Activated naive CD8-positive, alpha-beta T cell treated with anti-CD3 and anti-CD28 coated beads, Interleukin-2, amount 50 U/mL, for 16 hours (primary cell): ENCODE results near the gene MIA3.
"Not testable (repeated sequence)": the region's sequence is repeated elsewhere in the genome, so short reads cannot be mapped to it uniquely, and the experiment has no call there.

ENCODE experiments used
- DNase-seq: peaks from one replicate; pipeline ENCODE4 v3.0.0-alpha.2; 2020; ENCODE audit warnings: low read depth, low spot score

The MIA3 gene, protein sequence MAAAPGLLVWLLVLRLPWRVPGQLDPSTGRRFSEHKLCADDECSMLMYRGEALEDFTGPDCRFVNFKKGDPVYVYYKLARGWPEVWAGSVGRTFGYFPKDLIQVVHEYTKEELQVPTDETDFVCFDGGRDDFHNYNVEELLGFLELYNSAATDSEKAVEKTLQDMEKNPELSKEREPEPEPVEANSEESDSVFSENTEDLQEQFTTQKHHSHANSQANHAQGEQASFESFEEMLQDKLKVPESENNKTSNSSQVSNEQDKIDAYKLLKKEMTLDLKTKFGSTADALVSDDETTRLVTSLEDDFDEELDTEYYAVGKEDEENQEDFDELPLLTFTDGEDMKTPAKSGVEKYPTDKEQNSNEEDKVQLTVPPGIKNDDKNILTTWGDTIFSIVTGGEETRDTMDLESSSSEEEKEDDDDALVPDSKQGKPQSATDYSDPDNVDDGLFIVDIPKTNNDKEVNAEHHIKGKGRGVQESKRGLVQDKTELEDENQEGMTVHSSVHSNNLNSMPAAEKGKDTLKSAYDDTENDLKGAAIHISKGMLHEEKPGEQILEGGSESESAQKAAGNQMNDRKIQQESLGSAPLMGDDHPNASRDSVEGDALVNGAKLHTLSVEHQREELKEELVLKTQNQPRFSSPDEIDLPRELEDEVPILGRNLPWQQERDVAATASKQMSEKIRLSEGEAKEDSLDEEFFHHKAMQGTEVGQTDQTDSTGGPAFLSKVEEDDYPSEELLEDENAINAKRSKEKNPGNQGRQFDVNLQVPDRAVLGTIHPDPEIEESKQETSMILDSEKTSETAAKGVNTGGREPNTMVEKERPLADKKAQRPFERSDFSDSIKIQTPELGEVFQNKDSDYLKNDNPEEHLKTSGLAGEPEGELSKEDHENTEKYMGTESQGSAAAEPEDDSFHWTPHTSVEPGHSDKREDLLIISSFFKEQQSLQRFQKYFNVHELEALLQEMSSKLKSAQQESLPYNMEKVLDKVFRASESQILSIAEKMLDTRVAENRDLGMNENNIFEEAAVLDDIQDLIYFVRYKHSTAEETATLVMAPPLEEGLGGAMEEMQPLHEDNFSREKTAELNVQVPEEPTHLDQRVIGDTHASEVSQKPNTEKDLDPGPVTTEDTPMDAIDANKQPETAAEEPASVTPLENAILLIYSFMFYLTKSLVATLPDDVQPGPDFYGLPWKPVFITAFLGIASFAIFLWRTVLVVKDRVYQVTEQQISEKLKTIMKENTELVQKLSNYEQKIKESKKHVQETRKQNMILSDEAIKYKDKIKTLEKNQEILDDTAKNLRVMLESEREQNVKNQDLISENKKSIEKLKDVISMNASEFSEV (N-terminal part only)

DNA sequence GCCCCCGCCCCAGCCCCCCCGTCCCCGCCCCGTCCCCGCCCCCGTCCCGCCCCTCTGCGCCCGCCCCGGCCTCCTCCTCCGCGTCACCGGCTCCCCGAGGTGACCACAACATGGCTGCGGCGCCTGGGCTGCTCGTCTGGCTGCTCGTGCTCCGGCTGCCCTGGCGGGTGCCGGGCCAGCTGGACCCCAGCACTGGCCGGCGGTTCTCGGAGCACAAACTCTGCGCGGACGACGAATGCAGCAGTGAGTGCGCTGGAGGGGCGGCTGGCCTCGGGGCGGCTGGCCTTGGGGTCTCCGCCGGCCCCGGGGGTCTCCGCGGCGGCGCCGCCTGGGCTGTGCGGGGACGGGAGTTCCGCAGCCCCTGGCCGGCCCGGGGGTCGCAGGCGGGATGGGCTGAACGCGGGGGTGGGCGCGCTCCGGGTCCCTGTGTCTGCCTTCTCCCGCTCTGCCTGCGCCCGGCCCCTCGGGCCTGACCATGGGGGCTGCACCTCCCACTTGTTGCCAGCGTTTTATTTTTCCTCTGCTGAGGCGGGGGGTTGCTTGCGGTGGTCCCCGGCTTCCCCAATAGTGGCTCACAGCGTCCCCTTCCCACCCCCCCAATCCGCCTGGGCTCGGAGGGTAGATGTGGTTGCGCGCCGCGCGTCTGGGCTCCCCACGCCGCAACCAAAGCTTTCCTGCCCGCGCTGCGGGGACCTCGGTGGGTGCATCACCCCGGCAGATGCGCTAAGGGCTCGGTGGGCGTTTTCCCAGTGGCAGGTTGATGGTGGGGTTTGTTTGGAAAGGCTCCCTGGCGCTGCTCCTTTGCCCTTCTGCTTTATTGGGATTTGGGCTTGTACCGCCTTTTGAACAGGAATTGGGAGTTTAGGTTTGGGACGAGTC lies at the start of gene MIA3:
Gene MIA3, plus strand, starts transcription at position 97 of the 879 bp plus-strand sequence. Its CDS starts 14 bp downstream, at position 111.
- peak; percentile 35 for DNase-seq

DNA sequence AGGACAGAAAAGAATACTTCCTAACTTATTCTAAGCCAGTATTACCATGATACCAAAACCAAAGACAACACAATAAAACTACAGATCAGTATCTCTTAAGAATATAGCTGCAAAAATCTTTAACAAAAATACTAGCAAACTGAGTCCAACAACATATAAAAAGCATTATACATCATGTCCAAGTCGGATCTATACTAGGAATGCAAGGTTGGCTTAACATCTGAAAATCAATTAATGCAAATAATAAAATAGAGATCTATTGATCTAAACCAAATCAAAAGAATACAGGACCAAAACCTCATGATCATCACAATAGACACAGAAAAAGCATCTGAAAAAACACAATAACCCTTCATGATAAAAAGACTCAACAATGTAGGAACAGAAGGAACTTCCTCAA lies 47.1 kb upstream of the MIA3 start:
- DNase-seq = no peak

GRCh38 chr1:222579316-222579715 lies 38.6 kb upstream of the MIA3 start:
- no peak for DNase-seq

GRCh38 chr1:222582099-222582774 lies 35.7 kb upstream of the MIA3 start:
- no peak for DNase-seq

GRCh38 chr1:222583079-222583478 lies 34.8 kb upstream of the MIA3 start:
- no peak for DNase-seq

- no peak for DNase-seq
These were observed 31.1 kb upstream of the MIA3 start for GRCh38 chr1:222586842-222587241.

DNA sequence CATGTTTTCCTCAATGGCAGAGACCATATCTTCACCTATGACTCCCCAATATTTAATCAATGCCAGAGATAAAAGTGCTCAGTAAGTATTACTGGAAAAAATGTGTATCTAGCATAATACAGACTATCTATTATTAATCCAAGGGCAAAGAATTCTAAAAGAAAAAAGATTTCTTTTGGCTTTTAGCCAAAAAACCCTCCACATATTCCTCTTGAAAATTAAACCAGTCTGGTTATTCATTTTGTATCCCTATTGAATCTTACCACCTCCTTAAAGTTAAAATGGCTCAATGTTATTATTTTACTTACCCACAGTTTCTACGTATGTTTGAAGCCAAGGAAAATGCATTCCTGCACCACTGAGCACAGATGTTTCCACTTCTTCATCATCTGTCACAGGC lies 29.8 kb upstream of the MIA3 start:
- DNase-seq = no peak

DNA sequence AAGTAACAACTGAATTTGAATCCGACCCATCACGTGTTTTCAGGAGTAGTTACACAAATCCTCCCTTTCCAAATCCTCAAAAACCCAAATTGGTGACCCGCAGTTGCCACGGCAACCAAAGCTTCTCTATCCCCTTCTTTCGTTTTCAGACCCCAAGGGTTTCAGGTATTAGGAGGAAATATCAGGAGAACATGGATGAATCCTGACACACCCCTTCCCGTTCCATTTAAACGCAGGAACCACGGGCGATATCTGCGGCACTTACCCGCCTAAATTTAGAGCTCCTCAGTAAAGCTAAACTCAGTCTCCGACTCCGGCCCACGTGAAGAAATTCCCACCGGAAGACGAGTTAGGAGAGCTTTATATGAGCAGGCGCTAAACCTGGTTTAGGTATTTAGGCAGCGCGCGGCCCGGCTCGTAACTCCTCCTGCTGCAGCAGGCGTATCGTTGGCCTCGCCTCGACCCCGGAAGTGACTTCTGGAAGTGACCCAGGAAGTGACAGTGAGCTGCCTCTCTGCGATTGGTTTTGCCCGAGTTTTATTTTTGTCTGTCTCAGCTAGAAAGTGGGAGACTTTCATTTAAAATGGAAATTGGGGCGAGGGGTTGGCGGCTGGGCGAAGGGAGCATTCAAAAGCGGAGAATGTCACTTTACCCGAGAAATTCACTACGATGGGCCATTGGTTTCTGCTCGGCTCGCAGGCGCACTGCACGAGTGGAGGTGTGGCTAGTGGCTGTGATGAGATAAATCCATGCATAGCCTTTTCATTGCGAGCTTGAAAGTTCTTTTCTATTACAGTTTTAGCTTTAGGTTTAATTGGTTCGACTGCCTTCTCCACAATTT lies 28.2 kb upstream of the MIA3 start, which contains the start of gene TAF1A:
Gene TAF1A, minus strand, starts transcription at position 472 of the 841 bp plus-strand sequence.
- peak; percentile 68 for DNase-seq

- DNase-seq = no peak
These were observed 25.7 kb upstream of the MIA3 start for GRCh38 chr1:222592171-222592570.

- no peak for DNase-seq
These were observed 23.1 kb upstream of the MIA3 start for GRCh38 chr1:222594789-222595188.

- no peak for DNase-seq
These were observed 21.2 kb upstream of the MIA3 start for GRCh38 chr1:222596696-222597095.

DNA sequence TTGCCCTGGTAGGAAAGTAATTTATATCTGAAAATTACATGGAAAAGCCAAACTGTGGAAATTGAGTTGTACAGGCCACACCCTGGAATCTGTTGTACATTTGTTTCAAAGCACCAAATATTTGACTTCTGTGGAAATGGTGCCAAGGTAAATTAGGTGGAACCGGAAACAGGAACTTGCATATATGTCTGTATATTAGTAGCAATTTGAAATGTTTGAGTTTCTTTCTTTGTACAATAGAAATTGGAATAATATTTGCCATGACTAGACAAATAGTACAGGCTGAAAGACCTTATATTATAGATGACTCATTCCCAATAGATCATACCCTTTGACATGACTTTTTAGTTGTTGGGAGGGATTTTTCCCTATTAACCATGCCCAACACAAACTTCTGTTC lies 17.6 kb upstream of the MIA3 start:
- no peak for DNase-seq

DNA sequence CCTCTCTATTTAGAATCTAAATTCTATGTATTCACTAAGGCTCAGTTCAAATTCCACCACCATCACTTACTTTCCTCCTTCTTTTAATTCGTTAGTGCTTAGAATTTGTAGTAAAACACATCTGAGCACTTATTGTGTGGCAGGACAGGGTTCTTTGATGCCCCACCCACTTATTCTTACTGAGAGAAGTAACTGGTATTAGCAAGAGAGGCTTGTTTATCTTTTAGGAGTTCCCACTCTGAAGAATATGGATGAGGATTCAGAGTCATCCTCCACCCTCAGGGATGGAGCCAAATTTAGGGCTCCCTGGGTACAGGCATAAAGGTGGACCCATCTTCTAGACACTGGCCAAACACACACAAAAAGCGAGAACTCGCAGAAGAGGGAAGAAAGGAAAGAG lies 16.6 kb upstream of the MIA3 start:
- no peak for DNase-seq

DNA sequence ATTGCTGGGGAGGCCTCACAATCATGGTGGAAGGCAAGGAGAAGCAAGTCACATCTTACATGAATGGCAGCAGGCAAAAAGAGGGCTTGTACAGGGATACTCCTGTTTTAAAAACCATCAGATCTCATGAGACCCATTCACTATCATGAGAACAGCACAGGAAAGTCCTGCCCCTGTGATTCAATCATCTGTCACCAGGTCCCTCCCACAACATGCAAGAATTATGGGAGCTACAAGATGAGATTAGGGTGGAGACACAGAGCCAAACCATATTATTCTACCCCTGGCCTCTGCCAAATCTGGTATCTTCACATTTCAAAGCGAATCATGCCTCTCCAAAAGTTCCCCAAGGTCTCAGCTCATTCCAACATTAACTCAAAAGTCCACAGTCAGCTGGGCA lies 11.1 kb upstream of the MIA3 start:
- DNase-seq = no peak

DNA sequence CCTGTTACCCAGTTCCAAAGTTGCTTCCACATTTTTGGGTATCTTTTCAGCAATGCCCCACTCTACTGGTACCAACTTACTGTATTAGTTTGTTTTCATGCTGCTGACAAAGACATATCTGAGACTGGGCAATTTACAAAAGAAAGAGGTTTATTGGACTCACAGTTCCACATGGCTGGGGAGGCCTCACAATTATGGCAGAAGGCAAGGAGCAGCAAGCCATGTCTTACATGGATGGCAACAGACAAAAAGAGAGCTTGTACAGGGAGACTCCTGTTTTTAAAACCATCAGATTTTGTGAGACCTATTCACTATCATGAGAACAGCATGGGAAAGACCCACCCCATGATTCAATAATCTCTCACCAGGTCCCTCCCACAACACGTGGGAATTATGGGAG lies 8.8 kb upstream of the MIA3 start:
- not testable (repeated sequence) for DNase-seq

DNA sequence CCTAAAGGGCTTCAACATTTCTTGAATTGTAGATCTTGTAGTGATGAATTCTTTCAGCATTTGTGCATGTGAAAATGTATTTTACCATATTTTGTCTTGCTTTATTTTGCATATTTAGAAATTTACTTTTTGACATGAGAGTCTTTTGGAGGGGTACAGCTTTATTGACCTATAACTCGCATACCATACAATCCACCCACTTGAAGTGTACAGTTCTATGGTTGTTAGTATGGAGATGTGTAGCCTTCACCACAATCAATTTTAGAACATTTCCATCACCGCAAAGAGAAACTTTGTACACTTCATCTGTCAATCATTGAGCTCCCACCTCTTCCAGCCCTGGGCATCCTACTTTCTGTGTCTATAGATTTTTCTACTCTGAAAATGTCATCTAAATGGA lies 7.2 kb upstream of the MIA3 start:
- no peak for DNase-seq

DNA sequence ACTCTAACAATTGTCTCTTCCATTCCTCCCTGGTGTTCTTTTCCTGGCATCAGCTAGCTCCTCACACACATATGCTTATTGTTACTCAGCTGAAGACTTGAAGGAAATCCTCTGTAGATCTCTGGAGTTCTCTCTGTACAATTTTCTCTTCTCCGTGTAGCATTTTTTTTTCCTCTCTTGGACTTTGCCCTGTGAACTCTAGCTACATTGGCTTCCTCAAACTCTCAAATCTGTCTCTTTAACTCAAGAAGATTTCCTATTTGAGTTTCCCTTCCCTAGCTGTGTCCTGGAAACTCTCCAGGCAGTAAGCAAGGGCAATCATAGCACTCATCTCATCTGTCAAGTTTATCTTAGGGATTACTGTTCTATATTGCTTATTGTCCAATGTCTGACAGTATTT lies 4.3 kb upstream of the MIA3 start:
- DNase-seq = no peak

- no peak for DNase-seq
These were observed 1.4 kb upstream of the MIA3 start for GRCh38 chr1:222616525-222616924.

DNA sequence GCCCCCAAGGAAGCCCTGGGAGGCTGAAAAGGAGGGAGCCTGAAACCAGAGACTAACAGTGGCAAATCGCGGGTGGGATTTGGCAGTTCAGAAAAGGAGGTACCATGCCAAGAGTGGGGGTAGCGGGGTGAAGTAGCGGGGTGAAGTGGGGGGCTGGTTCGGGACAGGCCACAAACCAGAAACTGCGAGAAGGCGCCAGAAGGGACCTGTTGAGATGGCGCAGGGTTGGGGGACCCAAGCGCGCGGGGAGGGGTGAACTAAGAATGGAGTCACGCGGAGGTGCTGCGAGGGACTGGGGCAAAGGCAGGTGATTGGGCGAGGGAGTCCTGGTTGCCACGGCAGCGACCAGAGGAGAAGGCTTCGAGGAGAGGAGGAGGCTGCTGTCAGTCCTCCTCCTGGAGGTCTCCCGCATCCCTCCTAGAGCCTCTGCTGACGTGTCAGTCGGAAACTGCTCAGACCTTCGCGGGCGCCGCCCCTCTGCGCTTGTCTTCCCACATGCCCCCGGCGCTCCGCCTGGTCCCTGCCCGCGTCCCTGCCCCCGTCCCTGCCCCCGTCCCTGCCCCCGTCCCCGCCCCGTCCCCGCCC lies 438 bp upstream of the MIA3 start:
- DNase-seq = peak; percentile 75
